Measurements from ENCODE around the gene EXOSC2. TPM values are rescaled to one million over a fixed set of nuclear protein-coding genes. Genes with fewer than 3 reads are reported as not detected.

Gene EXOSC2
- total and polyA plus RNA-seq, 2 donors (not counting 1 experiment from before 2014, with no cell fraction given), result 22.0 to 29.6 TPM

- TF ChIP-seq EZH2 (IDR thresholded peaks at IDR 0.05; ENCODE audit: low read length, missing control alignments), result no peak
- TF ChIP-seq CTCF (conservative IDR thresholded peaks at IDR 0.05 in 1 of 2, IDR thresholded peaks at IDR 0.05 in 1 of 2; ENCODE audit: low read depth in 1 of 2, low read length in 2 of 2), result no peak
- no peak for DNase-seq (ENCODE audit: low read depth in 2 of 2)
- no peak overlapping the region for H3K4me2 ChIP-seq (ENCODE audit: extremely low read depth, insufficient read depth, low read length)
- H3K4me3 ChIP-seq (replicated peaks in 1 of 4; ENCODE audit: control extremely low read depth in 1 of 4, insufficient read depth in 1 of 4, low read depth in 3 of 4, low read length in 4 of 4), result peak overlapping the region in 1 of 4 experiments; percentile 22
- H3K36me3 ChIP-seq (ENCODE audit: control insufficient read depth, insufficient read depth, low read length), result no peaks in the 10 kb centered on the region
- H3K79me2 ChIP-seq (ENCODE audit: control insufficient read depth, insufficient read depth, low read length), result no peaks in the 10 kb centered on the region
- H4K20me1 ChIP-seq (ENCODE audit: control insufficient read depth, extremely low read depth, insufficient read depth, low read length), result no peaks in the 10 kb centered on the region
- no peak overlapping the region for H3K9ac ChIP-seq (ENCODE audit: insufficient read depth, low read length)
- no peaks in the 10 kb centered on the region for H3K9me3 ChIP-seq (ENCODE audit: control insufficient read depth, insufficient read depth, low read depth, low read length)
- no peaks in the 10 kb centered on the region for H3K4me1 ChIP-seq (ENCODE audit: control insufficient read depth, extremely low read depth, insufficient read depth, low read length)
- peaks cover 82% of the 10 kb centered on the region for H3K27me3 ChIP-seq (ENCODE audit: control insufficient read depth, insufficient read depth, low read length)
- H3K27ac ChIP-seq (ENCODE audit: insufficient read depth, low read length), result no peak overlapping the region
- no peak overlapping the region for H2AFZ ChIP-seq (ENCODE audit: low read length)
Observed at GRCh38 chr9:130660326-130660682, 33.3 kb upstream of the EXOSC2 start.

GRCh38 chr9:130660683-130661450, 32.7 kb upstream of the EXOSC2 start:
- TF ChIP-seq EZH2 (IDR thresholded peaks at IDR 0.05; ENCODE audit: low read length, missing control alignments), result peak; percentile 98
- no peak for TF ChIP-seq CTCF (conservative IDR thresholded peaks at IDR 0.05 in 1 of 2, IDR thresholded peaks at IDR 0.05 in 1 of 2; ENCODE audit: low read depth in 1 of 2, low read length in 2 of 2)
- H3K27ac ChIP-seq (ENCODE audit: insufficient read depth, low read length), result no peak overlapping the region
- H3K27me3 ChIP-seq (ENCODE audit: control insufficient read depth, insufficient read depth, low read length), result peaks cover 85% of the 10 kb centered on the region
- H3K4me2 ChIP-seq (ENCODE audit: extremely low read depth, insufficient read depth, low read length), result peak overlapping the region; percentile 51
- no peaks in the 10 kb centered on the region for H3K4me1 ChIP-seq (ENCODE audit: control insufficient read depth, extremely low read depth, insufficient read depth, low read length)
- no peak overlapping the region for H3K9ac ChIP-seq (ENCODE audit: insufficient read depth, low read length)
- H4K20me1 ChIP-seq (ENCODE audit: control insufficient read depth, extremely low read depth, insufficient read depth, low read length), result no peaks in the 10 kb centered on the region
- H3K36me3 ChIP-seq (ENCODE audit: control insufficient read depth, insufficient read depth, low read length), result no peaks in the 10 kb centered on the region
- no peak overlapping the region for H2AFZ ChIP-seq (ENCODE audit: low read length)
- peak overlapping the region in 1 of 4 experiments; percentile 22 for H3K4me3 ChIP-seq (replicated peaks in 1 of 4; ENCODE audit: control extremely low read depth in 1 of 4, insufficient read depth in 1 of 4, low read depth in 3 of 4, low read length in 4 of 4)
- no peaks in the 10 kb centered on the region for H3K79me2 ChIP-seq (ENCODE audit: control insufficient read depth, insufficient read depth, low read length)
- DNase-seq (ENCODE audit: low read depth in 2 of 2), result no peak
- no peaks in the 10 kb centered on the region for H3K9me3 ChIP-seq (ENCODE audit: control insufficient read depth, insufficient read depth, low read depth, low read length)

DNA sequence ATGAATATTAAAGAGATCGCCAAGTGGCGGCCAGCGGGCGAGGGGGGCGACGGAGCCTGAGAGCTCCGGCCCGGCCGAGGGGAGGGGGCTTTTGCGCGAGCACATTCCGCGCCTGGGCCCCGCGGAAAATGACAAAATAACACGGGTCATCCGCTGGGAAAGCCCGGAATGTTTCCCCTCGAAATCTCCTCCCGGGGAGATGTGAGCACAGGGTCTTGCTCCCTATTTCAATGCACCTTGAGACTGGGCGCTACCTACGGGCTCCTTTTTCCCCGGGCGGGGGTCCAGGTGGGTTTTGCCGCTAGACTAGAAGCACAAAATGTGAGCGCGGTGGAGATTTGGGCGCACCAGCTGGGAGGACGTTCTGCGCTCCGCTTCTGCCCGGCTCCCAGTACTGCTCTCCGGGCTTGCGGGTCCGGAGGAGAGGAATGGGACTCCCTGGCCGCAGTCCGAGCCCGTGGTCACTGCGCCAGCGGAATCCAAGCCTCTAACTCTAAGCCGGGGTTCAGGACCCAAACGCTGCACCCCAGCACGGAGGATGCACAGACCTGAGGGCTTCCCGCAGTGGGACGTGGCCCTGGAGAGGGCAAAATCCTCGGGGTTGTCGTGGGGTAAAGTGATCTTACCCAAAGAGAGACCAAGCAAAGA, 32.0 kb upstream of the EXOSC2 start:
- no peak for DNase-seq (ENCODE audit: low read depth in 2 of 2)
- Histone ChIP-seq H3K4me2 (ENCODE audit: extremely low read depth, insufficient read depth, low read length) (no peak overlapping the region), H2AFZ (ENCODE audit: low read length) (no peak overlapping the region)

More for the DNA sequence above, 32.0 kb upstream of the EXOSC2 start:
- H3K27ac ChIP-seq (ENCODE audit: insufficient read depth, low read length), result no peak overlapping the region
- H4K20me1 ChIP-seq (ENCODE audit: control insufficient read depth, extremely low read depth, insufficient read depth, low read length), result no peaks in the 10 kb centered on the region
- TF ChIP-seq CTCF (conservative IDR thresholded peaks at IDR 0.05 in 1 of 2, IDR thresholded peaks at IDR 0.05 in 1 of 2; ENCODE audit: low read depth in 1 of 2, low read length in 2 of 2) (no peak), EZH2 (IDR thresholded peaks at IDR 0.05; ENCODE audit: low read length, missing control alignments) (no peak)
- no peaks in the 10 kb centered on the region for H3K36me3 ChIP-seq (ENCODE audit: control insufficient read depth, insufficient read depth, low read length)
- H3K9me3 ChIP-seq (ENCODE audit: control insufficient read depth, insufficient read depth, low read depth, low read length), result no peaks in the 10 kb centered on the region
- no peak overlapping the region for H3K9ac ChIP-seq (ENCODE audit: insufficient read depth, low read length)
- no peak overlapping the region for H3K4me3 ChIP-seq (replicated peaks in 1 of 4; ENCODE audit: control extremely low read depth in 1 of 4, insufficient read depth in 1 of 4, low read depth in 3 of 4, low read length in 4 of 4)
- H3K4me1 ChIP-seq (ENCODE audit: control insufficient read depth, extremely low read depth, insufficient read depth, low read length), result no peaks in the 10 kb centered on the region
- peaks cover 86% of the 10 kb centered on the region for H3K27me3 ChIP-seq (ENCODE audit: control insufficient read depth, insufficient read depth, low read length)
- no peaks in the 10 kb centered on the region for H3K79me2 ChIP-seq (ENCODE audit: control insufficient read depth, insufficient read depth, low read length)
